Measurements from ENCODE around the gene SLC11A2. TPM values are rescaled to one million over a fixed set of nuclear protein-coding genes. Genes with fewer than 3 reads are reported as not detected.

SLC11A2 gene
- total and polyA plus RNA-seq, 2 of the 13 experiments (the other 11 are each of a cell fraction or from before 2014, with no cell fraction given) = 71.7 to 77.0 TPM

- TF ChIP-seq POGK (CRISPR knock-in tag; conservative IDR thresholded peaks at IDR 0.05) = no peak
- TF ChIP-seq RFX3 (CRISPR knock-in tag; IDR thresholded peaks at IDR 0.05) = no peak
- peak; percentile 39; the same call in 1 of the 2 replicates for TF ChIP-seq ELF3 (CRISPR knock-in tag; IDR thresholded peaks at IDR 0.05)
- 0 out of 2 replicates have a peak, but pooled peaks have one; percentile 22 for TF ChIP-seq MIXL1 (CRISPR knock-in tag; IDR thresholded peaks at IDR 0.05)
- 0 out of 2 replicates have a peak, but pooled peaks have one; percentile 22 for TF ChIP-seq DRAP1 (CRISPR knock-in tag; IDR thresholded peaks at IDR 0.05)
- peak; percentile 51 for TF ChIP-seq SAP130 (CRISPR knock-in tag; IDR thresholded peaks at IDR 0.05; ENCODE audit: low read depth)
- TF ChIP-seq ZNF282 (IDR thresholded peaks at IDR 0.05; ENCODE audit: partially characterized antibody) = no peak
- no peak for TF ChIP-seq CC2D1A (CRISPR knock-in tag; IDR thresholded peaks at IDR 0.05)
- no peak for TF ChIP-seq ZHX2 (IDR thresholded peaks at IDR 0.05; ENCODE audit: low read depth)
- no peak for TF ChIP-seq ZHX2 (CRISPR knock-in tag; IDR thresholded peaks at IDR 0.05; ENCODE audit: borderline replicate concordance)
- TF ChIP-seq RAD51 (IDR thresholded peaks at IDR 0.05; ENCODE audit: borderline replicate concordance) = no peak
- TF ChIP-seq CREM (IDR thresholded peaks at IDR 0.05) = peak; percentile 36; the same call in 1 of the 2 replicates
- TF ChIP-seq CREM (CRISPR knock-in tag; IDR thresholded peaks at IDR 0.05) = no peak
- no peak for TF ChIP-seq CENPX (CRISPR knock-in tag; IDR thresholded peaks at IDR 0.05)
- TF ChIP-seq HMGA1 (CRISPR knock-in tag; conservative IDR thresholded peaks at IDR 0.05) = no peak
- no peak for TF ChIP-seq ELF1 (CRISPR knock-in tag; IDR thresholded peaks at IDR 0.05)
- no peak for TF ChIP-seq SSRP1 (CRISPR knock-in tag; IDR thresholded peaks at IDR 0.05)
- no peak for TF ChIP-seq SRY (CRISPR knock-in tag; IDR thresholded peaks at IDR 0.05)
- TF ChIP-seq SAFB2 (CRISPR knock-in tag; IDR thresholded peaks at IDR 0.05; ENCODE audit: borderline replicate concordance, low read depth) = no peak
- TF ChIP-seq SP1 (IDR thresholded peaks at IDR 0.05) = no peak
- TF ChIP-seq SP1 (CRISPR knock-in tag; IDR thresholded peaks at IDR 0.05) = no peak
- no peak for TF ChIP-seq TRIM24 (CRISPR knock-in tag; IDR thresholded peaks at IDR 0.05)
- TF ChIP-seq EED (CRISPR knock-in tag; IDR thresholded peaks at IDR 0.05) = no peak
- TF ChIP-seq SOX5 (CRISPR knock-in tag; IDR thresholded peaks at IDR 0.05; ENCODE audit: borderline replicate concordance) = peak; percentile 12; the same call in 1 of the 2 replicates
- no peak for TF ChIP-seq KDM5B (CRISPR knock-in tag; IDR thresholded peaks at IDR 0.05; ENCODE audit: borderline replicate concordance)
- no peak for TF ChIP-seq ZNF766 (CRISPR knock-in tag; IDR thresholded peaks at IDR 0.05; ENCODE audit: borderline replicate concordance)
- no peak for TF ChIP-seq ZNF552 (CRISPR knock-in tag; IDR thresholded peaks at IDR 0.05; ENCODE audit: borderline replicate concordance)
- no peak for TF ChIP-seq ZNF451 (CRISPR knock-in tag; IDR thresholded peaks at IDR 0.05)
These were observed 10.1 kb upstream of the SLC11A2 start (continued) for GRCh38 chr12:51036279-51036678.

Data from HepG2 (cell line).